Trophoblast cell (in vitro differentiated cells and primary cell): ENCODE results near the gene SCN1A.

ENCODE experiments used
- DNase-seq, 2 donors: peaks; one replicate each; pipeline ENCODE4 v3.0.0-alpha.2; 2016
- H2AFZ ChIP-seq: 2 replicates; pipeline ENCODE4 v1.6.1; 2013; ENCODE audit warnings: low read length, moderate library complexity, mild to moderate bottlenecking; ENCODE audit not compliant: insufficient read depth, poor library complexity
- H2AK5ac ChIP-seq: 2 replicates; pipeline ENCODE4 v1.6.1; 2013; ENCODE audit warnings: mild to moderate bottlenecking, low read length
- H2BK120ac ChIP-seq: 2 replicates; pipeline ENCODE4 v1.6.1; 2013; ENCODE audit warnings: low read length, mild to moderate bottlenecking, moderate library complexity; ENCODE audit not compliant: insufficient read depth, poor library complexity
- H2BK12ac ChIP-seq: 2 replicates; pipeline ENCODE4 v1.6.1; 2013; ENCODE audit warnings: mild to moderate bottlenecking, low read length, moderate library complexity
- H2BK5ac ChIP-seq: 2 replicates; pipeline ENCODE4 v1.6.1; 2013; ENCODE audit warnings: low read length, low read depth, moderate library complexity, mild to moderate bottlenecking; ENCODE audit not compliant: poor library complexity
- H3K14ac ChIP-seq: 2 replicates; pipeline ENCODE4 v1.6.1; 2013; ENCODE audit warnings: mild to moderate bottlenecking, low read length
- H3K18ac ChIP-seq: 2 replicates; pipeline ENCODE4 v1.6.1; 2013; ENCODE audit warnings: mild to moderate bottlenecking, low read length
- H3K23ac ChIP-seq: 2 replicates; pipeline ENCODE4 v1.6.1; 2013; ENCODE audit warnings: low read length
- H3K27ac ChIP-seq: 2 replicates; pipeline ENCODE4 v1.5.1; 2013; ENCODE audit warnings: low read depth, mild to moderate bottlenecking, inconsistent platforms, low read length, moderate library complexity
- H3K27me3 ChIP-seq: 2 replicates; pipeline ENCODE4 v1.6.1; 2013; ENCODE audit warnings: inconsistent platforms, mild to moderate bottlenecking, low read length, moderate library complexity; ENCODE audit not compliant: insufficient read depth
- H3K36me3 ChIP-seq, 2 experiments: 1 replicate in 1 of 2; 2 replicates in 1 of 2; pipeline ENCODE4 v1.6.1; 2013; ENCODE audit warnings: low read length in 2 of 2, mild to moderate bottlenecking in 2 of 2, moderate library complexity in 1 of 2; ENCODE audit not compliant: insufficient read depth in 2 of 2, control insufficient read depth in 1 of 2
- H3K4ac ChIP-seq: 2 replicates; pipeline ENCODE4 v1.6.1; 2013; ENCODE audit warnings: low read depth, mild to moderate bottlenecking, low read length, moderate library complexity
- H3K4me1 ChIP-seq, 2 experiments: 1 replicate in 1 of 2; 2 replicates in 1 of 2; pipeline ENCODE4 v1.6.1; 2013; ENCODE audit warnings: low read length in 2 of 2, mild to moderate bottlenecking in 2 of 2, moderate library complexity in 1 of 2; ENCODE audit not compliant: insufficient read depth in 2 of 2, control insufficient read depth in 1 of 2
- H3K4me2 ChIP-seq: 2 replicates; pipeline ENCODE4 v1.6.1; 2013; ENCODE audit warnings: inconsistent platforms, mild to moderate bottlenecking, low read length, moderate library complexity
- H3K4me3 ChIP-seq: 2 replicates; pipeline ENCODE4 v1.5.1; 2013; ENCODE audit warnings: mild to moderate bottlenecking, low read depth, low read length, inconsistent platforms
- H3K79me1 ChIP-seq: one replicate; pipeline ENCODE4 v1.6.1; 2013; ENCODE audit warnings: low read length
- H3K79me2 ChIP-seq: 2 replicates; pipeline ENCODE4 v1.6.1; 2013; ENCODE audit warnings: low read length, mild to moderate bottlenecking; ENCODE audit not compliant: control insufficient read depth, insufficient read depth, poor library complexity
- H3K9ac ChIP-seq: 2 replicates; pipeline ENCODE4 v1.6.1; 2013; ENCODE audit warnings: mild to moderate bottlenecking, low read length
- H3K9me3 ChIP-seq: 2 replicates; pipeline ENCODE4 v1.6.1; 2013; ENCODE audit warnings: low read depth, mild to moderate bottlenecking, control low read depth, inconsistent platforms, low read length; ENCODE audit not compliant: insufficient read depth
- H4K12ac ChIP-seq: 2 replicates; pipeline ENCODE4 v1.6.1; 2013; ENCODE audit warnings: low read depth, mild to moderate bottlenecking, low read length, moderate library complexity
- H4K8ac ChIP-seq: 2 replicates; pipeline ENCODE4 v1.6.1; 2013; ENCODE audit warnings: low read depth, mild to moderate bottlenecking, low read length, moderate library complexity
- H4K91ac ChIP-seq: one replicate; pipeline ENCODE4 v1.6.1; 2013; ENCODE audit warnings: low read depth, mild to moderate bottlenecking, low read length, moderate library complexity
- WGBS: extraction: QIAGEN DNeasy Blood & Tissue Kit; methylation state at CpG from one replicate; pipeline ENCODE4 v1.1.7; 2013; ENCODE audit warnings: missing lambda C conversion rate; ENCODE audit not compliant: insufficient read length, insufficient coverage; ENCODE audit errors: extremely low coverage; 5-methylcytosine and 5-hydroxymethylcytosine counted together

Gene SCN1A

DNA sequence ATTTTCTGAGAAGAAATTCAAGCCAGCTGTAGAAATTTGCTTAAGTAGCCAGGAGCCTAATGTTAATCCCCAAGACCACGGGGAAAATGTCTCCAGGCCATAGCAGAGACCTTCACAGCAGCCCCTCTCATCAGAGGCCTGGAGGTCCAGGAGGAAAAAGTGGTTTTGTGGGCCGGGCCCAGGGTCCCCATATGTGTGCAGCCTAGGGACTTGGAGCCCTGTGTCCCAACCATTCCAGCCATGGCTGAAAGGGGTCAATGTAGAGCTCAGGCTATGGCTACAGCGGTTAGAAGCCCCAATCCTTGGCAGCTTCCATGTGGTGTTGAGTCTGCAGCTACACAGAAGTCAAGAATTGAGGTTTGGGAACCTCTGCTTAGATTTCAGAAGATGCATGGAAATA lies 160.1 kb downstream of the SCN1A start:
- no peaks in the 10 kb centered on the region for H3K27me3 ChIP-seq
- H2BK5ac ChIP-seq = no peak overlapping the region
- no peak overlapping the region for H3K9ac ChIP-seq
- no peak overlapping the region for H3K18ac ChIP-seq
- H4K91ac ChIP-seq = no peak overlapping the region
- no CpG with 5 or more reads among the region's 3 CpGs for WGBS
- H3K4me2 ChIP-seq = no peak overlapping the region
- no peak overlapping the region for H2BK120ac ChIP-seq
- no peaks in the 10 kb centered on the region for H3K36me3 ChIP-seq
- H3K4ac ChIP-seq = no peak overlapping the region
- H3K27ac ChIP-seq = no peak overlapping the region
- no peaks in the 10 kb centered on the region for H3K79me1 ChIP-seq
- no peak overlapping the region for H4K8ac ChIP-seq
- no peak overlapping the region for H3K23ac ChIP-seq
- no peak overlapping the region for H2AFZ ChIP-seq
- no peaks in the 10 kb centered on the region for H3K4me1 ChIP-seq
- H3K4me3 ChIP-seq = no peak overlapping the region
- no peak overlapping the region for H2AK5ac ChIP-seq
- no peak overlapping the region for H4K12ac ChIP-seq
- no peaks in the 10 kb centered on the region for H3K79me2 ChIP-seq
- H2BK12ac ChIP-seq = no peak overlapping the region
- H3K14ac ChIP-seq = no peak overlapping the region
- DNase-seq = no peak
- no peaks in the 10 kb centered on the region for H3K9me3 ChIP-seq

DNA sequence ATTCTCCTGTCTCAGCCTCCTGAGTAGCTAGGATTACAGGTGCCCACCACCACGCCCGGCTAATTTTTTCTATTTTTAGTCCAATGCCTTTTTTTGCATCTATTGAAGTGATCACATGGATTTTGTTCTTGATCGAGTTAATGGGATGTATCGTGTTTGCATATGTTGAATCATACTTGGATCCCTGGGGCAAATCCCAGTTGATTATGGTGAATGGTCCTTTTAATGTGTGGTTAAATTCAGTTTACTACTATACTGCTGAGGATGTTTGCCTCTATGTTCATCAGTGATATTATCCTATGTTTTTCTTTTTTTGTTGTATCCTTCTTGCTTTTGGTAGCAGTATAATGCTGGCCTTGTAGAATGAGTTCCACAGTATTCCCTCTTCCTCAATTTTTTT lies 166.0 kb downstream of the SCN1A start:
- no peaks in the 10 kb centered on the region for H3K79me2 ChIP-seq
- H3K23ac ChIP-seq = no peak overlapping the region
- H4K12ac ChIP-seq = no peak overlapping the region
- peaks cover 2% of the 10 kb centered on the region for H3K9me3 ChIP-seq
- no peak overlapping the region for H2BK5ac ChIP-seq
- H3K79me1 ChIP-seq = no peaks in the 10 kb centered on the region
- H2BK120ac ChIP-seq = no peak overlapping the region
- H3K4ac ChIP-seq = no peak overlapping the region
- no peak overlapping the region for H2AFZ ChIP-seq
- no peak overlapping the region for H3K4me3 ChIP-seq
- H3K27me3 ChIP-seq = no peaks in the 10 kb centered on the region
- no peak overlapping the region for H3K14ac ChIP-seq
- no peak overlapping the region for H3K9ac ChIP-seq
- H4K8ac ChIP-seq = no peak overlapping the region
- no peak for DNase-seq
- H3K36me3 ChIP-seq = no peaks in the 10 kb centered on the region
- H3K27ac ChIP-seq = no peak overlapping the region
- no peak overlapping the region for H2AK5ac ChIP-seq
- no peak overlapping the region for H2BK12ac ChIP-seq
- H3K18ac ChIP-seq = no peak overlapping the region
- H3K4me2 ChIP-seq = no peak overlapping the region
- no peak overlapping the region for H4K91ac ChIP-seq
- H3K4me1 ChIP-seq = no peaks in the 10 kb centered on the region
- no CpG with 5 or more reads among the region's 4 CpGs for WGBS

DNA sequence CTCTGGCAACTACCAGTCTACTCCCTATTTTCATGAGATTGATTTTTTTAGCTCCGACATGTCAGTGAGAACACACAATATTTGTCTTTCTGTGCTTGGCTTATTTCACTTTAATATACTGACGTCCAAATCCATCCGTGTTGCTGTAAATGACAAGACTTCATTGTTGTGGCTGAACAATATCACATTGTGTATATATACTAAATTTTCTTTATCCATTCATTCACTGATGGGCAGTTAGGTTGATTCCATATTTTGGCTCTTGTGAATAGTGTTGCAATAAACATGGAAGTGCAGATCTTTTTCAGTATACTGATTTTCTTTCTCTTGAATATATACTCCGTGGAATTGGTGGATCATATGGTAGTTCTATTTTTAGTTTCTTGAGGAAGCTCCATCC lies 168.4 kb downstream of the SCN1A start:
- no peak overlapping the region for H3K4me3 ChIP-seq
- no peaks in the 10 kb centered on the region for H3K36me3 ChIP-seq
- H3K27ac ChIP-seq = no peak overlapping the region
- H4K8ac ChIP-seq = no peak overlapping the region
- no peak overlapping the region for H3K23ac ChIP-seq
- no peak overlapping the region for H2AFZ ChIP-seq
- H2BK5ac ChIP-seq = no peak overlapping the region
- H2BK120ac ChIP-seq = no peak overlapping the region
- no peak overlapping the region for H3K14ac ChIP-seq
- no peak for DNase-seq
- H3K18ac ChIP-seq = no peak overlapping the region
- H3K9ac ChIP-seq = no peak overlapping the region
- no peaks in the 10 kb centered on the region for H3K79me2 ChIP-seq
- H3K4me2 ChIP-seq = no peak overlapping the region
- no CpG with 5 or more reads among the region's 4 CpGs for WGBS
- H3K9me3 ChIP-seq = peaks cover 3% of the 10 kb centered on the region
- no peak overlapping the region for H2AK5ac ChIP-seq
- H3K4me1 ChIP-seq = no peaks in the 10 kb centered on the region
- no peak overlapping the region for H4K91ac ChIP-seq
- no peaks in the 10 kb centered on the region for H3K79me1 ChIP-seq
- H3K27me3 ChIP-seq = no peaks in the 10 kb centered on the region
- no peak overlapping the region for H4K12ac ChIP-seq
- no peak overlapping the region for H2BK12ac ChIP-seq
- H3K4ac ChIP-seq = no peak overlapping the region

DNA sequence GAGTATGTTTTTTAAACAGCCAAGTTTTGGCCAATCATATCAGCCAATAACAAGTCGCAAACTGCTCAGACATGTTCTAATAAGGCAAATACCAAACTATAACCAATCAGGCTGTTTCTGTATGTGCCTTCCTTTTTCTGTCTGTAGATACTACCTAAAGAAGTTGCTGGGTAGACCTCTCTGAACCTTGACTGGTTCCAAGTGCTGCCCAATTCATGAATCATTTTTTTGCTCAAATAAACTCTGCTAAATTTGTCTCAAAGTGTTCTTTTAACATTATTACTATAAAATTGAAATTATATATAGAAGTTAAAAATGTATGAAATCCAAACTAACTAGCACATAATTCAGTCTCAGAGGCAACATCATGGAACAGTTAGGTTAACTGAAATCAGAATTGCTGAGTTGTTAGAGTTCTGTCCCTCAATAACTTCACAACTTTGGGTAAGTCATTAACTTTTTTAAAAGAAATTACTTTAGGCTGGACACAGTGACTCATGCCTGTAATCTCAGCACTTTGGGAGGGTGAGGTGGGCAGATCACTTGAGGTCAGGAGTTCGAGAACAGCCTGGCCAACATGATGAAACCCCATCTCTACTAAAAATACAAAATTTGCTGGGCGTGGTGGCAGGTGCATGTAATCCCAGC lies 169.4 kb downstream of the SCN1A start:
- no peak overlapping the region for H2BK12ac ChIP-seq
- no peak overlapping the region for H3K14ac ChIP-seq
- no peaks in the 10 kb centered on the region for H3K36me3 ChIP-seq
- no peak overlapping the region for H2BK120ac ChIP-seq
- no peak overlapping the region for H3K4ac ChIP-seq
- H3K4me3 ChIP-seq = no peak overlapping the region
- no peak overlapping the region for H4K91ac ChIP-seq
- DNase-seq = no peak
- H3K9me3 ChIP-seq = peaks cover 3% of the 10 kb centered on the region
- H3K79me2 ChIP-seq = peaks cover under 1% of the 10 kb centered on the region
- no peak overlapping the region for H4K8ac ChIP-seq
- H2AK5ac ChIP-seq = no peak overlapping the region
- H3K4me1 ChIP-seq = no peaks in the 10 kb centered on the region
- no peak overlapping the region for H4K12ac ChIP-seq
- H2BK5ac ChIP-seq = no peak overlapping the region
- no peak overlapping the region for H3K27ac ChIP-seq
- WGBS = no CpG with 5 or more reads among the region's 3 CpGs
- no peak overlapping the region for H3K4me2 ChIP-seq
- peaks cover under 1% of the 10 kb centered on the region for H3K79me1 ChIP-seq
- no peaks in the 10 kb centered on the region for H3K27me3 ChIP-seq
- no peak overlapping the region for H3K18ac ChIP-seq
- H3K23ac ChIP-seq = no peak overlapping the region
- H3K9ac ChIP-seq = no peak overlapping the region
- H2AFZ ChIP-seq = no peak overlapping the region
